Spleen (tissue), 11 donors: ENCODE data around the gene SPOP. TPM values are rescaled to one million over a fixed set of nuclear protein-coding genes. Genes with fewer than 3 reads are reported as not detected.

Experiments
- DNase-seq: peaks from one replicate; pipeline ENCODE4 v3.0.0-alpha.2; 2020
- H3K27ac ChIP-seq, 8 donors: fragments of 200-600 bp; sonication (generic) in 7 of 8; 1 replicate in 4 of 8; 2 replicates in 4 of 8; pipeline versions ENCODE4 v1.5.0 to v1.8.0; 2016 to 2021; ENCODE audit warnings: inconsistent platforms in 4 of 8, mild to moderate bottlenecking in 4 of 8, moderate library complexity in 1 of 8
- H3K27me3 ChIP-seq, 7 donors: fragments of 200-600 bp; sonication (generic) in 6 of 7; replicated peaks in 1 of 7; 1 replicate in 4 of 7; 2 replicates in 3 of 7; pipeline versions ENCODE4 v1.5.0 to v1.8.0; 2016 to 2021; ENCODE audit warnings: inconsistent platforms in 3 of 7, mild to moderate bottlenecking in 1 of 7
- H3K36me3 ChIP-seq, 6 donors: fragments of 200-600 bp; sonication (generic) in 5 of 6; 1 replicate in 4 of 6; 2 replicates in 2 of 6; pipeline versions ENCODE4 v1.5.0 to v1.8.0; 2016 to 2021; ENCODE audit warnings: inconsistent platforms in 2 of 6
- H3K4me1 ChIP-seq, 6 donors: fragments of 200-600 bp; sonication (generic) in 5 of 6; 1 replicate in 3 of 6; 2 replicates in 3 of 6; pipeline versions ENCODE4 v1.5.0 to v1.8.0; 2016 to 2021; ENCODE audit warnings: inconsistent platforms in 3 of 6
- H3K4me3 ChIP-seq, 8 donors: fragments of 200-600 bp; sonication (generic) in 7 of 8; 1 replicate in 4 of 8; 2 replicates in 4 of 8; pipeline versions ENCODE4 v1.5.0 to v1.8.0; 2016 to 2021; ENCODE audit warnings: inconsistent platforms in 4 of 8, mild to moderate bottlenecking in 4 of 8, moderate library complexity in 2 of 8
- H3K9me3 ChIP-seq, 8 donors: fragments of 200-600 bp; sonication (generic) in 7 of 8; 1 replicate in 4 of 8; 2 replicates in 4 of 8; pipeline versions ENCODE4 v1.5.0 to v1.8.0; 2016 to 2021; ENCODE audit warnings: inconsistent platforms in 4 of 8
- CTCF ChIP-seq, 11 experiments: fragments of 200-600 bp in 7 of 11; fragments of 450-650 bp in 4 of 11; sonication (generic) in 4 of 11; IDR thresholded peaks in 8 of 11; conservative IDR thresholded peaks in 3 of 11; 1 replicate in 7 of 11; 2 replicates in 4 of 11; pipeline versions ENCODE4 v1.4.0 to v1.8.0; 2016 to 2021; ENCODE audit warnings: antibody characterized with exemption in 11 of 11, inconsistent platforms in 4 of 11, mild to moderate bottlenecking in 1 of 11
- POLR2A ChIP-seq, 3 donors: fragments of 450-650 bp; IDR thresholded peaks; one replicate each; pipeline ENCODE4 v1.5.1; 2017; ENCODE audit warnings: antibody characterized with exemption in 3 of 3, mild to moderate bottlenecking in 1 of 3
- POLR2AphosphoS5 ChIP-seq, 3 donors: sonication (generic); formaldehyde crosslinking; IDR thresholded peaks; one replicate each; pipeline ENCODE4 v1.5.1; 2017; ENCODE audit warnings: antibody characterized with exemption in 3 of 3
- WGBS, 5 donors: extraction: QIAGEN DNeasy Blood & Tissue Kit in 3 of 5; methylation state at CpG; one replicate each; pipeline versions ENCODE4 v1.1.5 to v1.1.7; 2013 to 2018; 5-methylcytosine and 5-hydroxymethylcytosine counted together
- intact Hi-C: fragments of 100-400 bp; cut with DNase I; formaldehyde crosslinking; loops from one replicate; pipeline ENCODE4 v1.15.0; 2023; ENCODE audit warnings: low total_unique reads
- polyA plus RNA-seq, 3 donors: library from polyadenylated mRNA; stranded (reverse); fragments of 200-250 nt; gene quantifications; one replicate each; pipeline ENCODE4 v1.2.1, GENCODE V29; 2013
- total RNA-seq, 7 donors: library from RNA; depleted of rRNA in 3 of 7; stranded (reverse); fragments of >200 nt in 3 of 7; fragmentation: NEBNext Ultra II Directional in 4 of 7; extraction: Animal tissue kit (Norgen Biotek cat#: 25700) in 4 of 7; gene quantifications; one replicate each; pipeline versions ENCODE4 v1.1.0 to v1.2.1, GENCODE V29; 2016 to 2021
- donor health status: healthy with polysubstance abuse.
- donor health status: DM: no; HTN: no; CAD: no; lungs with moderate emphysema.
- donor health status: DM: no; HTN: no; CAD: no.
- donor health status: Bipolar disorder and iron deficiency.
- donor health status: healthy.
- donor health status: DM: no; HTN: no; CAD: no.
- donor health status: DM: yes; HTN: yes; CAD: no.

SPOP gene
- total and polyA plus RNA-seq, 10 donors = 23.7 to 86.4 (median 67.8) TPM

- H3K27ac ChIP-seq = peak overlapping the region in 3 of 8 donors; percentile 1 to 14 (median 3)
- no peak for DNase-seq
- intact Hi-C loops = no loop called here
- H3K4me1 ChIP-seq = peaks cover 0 to 39% (median 26%) of the 10 kb centered on the region in 6 donors
- H3K9me3 ChIP-seq = no peaks in the 10 kb centered on the region
- no peaks in the 10 kb centered on the region for H3K27me3 ChIP-seq
- peaks cover 0 to 100% (median 75%) of the 10 kb centered on the region in 6 donors for H3K36me3 ChIP-seq
- 55 to 83% (median 64%) methylated on average over 3 of the region's 3 CpGs for WGBS, 5 donors
- TF ChIP-seq CTCF (IDR thresholded peaks at IDR 0.05 in 8 of 11, conservative IDR thresholded peaks at IDR 0.05 in 3 of 11) (no peak), POLR2A (IDR thresholded peaks at IDR 0.05) (no peak), POLR2AphosphoS5 (IDR thresholded peaks at IDR 0.05) (no peak)
- H3K4me3 ChIP-seq = no peak overlapping the region
These were observed 59.8 kb downstream of the SPOP start for GRCh38 chr17:49618028-49618611.

DNA sequence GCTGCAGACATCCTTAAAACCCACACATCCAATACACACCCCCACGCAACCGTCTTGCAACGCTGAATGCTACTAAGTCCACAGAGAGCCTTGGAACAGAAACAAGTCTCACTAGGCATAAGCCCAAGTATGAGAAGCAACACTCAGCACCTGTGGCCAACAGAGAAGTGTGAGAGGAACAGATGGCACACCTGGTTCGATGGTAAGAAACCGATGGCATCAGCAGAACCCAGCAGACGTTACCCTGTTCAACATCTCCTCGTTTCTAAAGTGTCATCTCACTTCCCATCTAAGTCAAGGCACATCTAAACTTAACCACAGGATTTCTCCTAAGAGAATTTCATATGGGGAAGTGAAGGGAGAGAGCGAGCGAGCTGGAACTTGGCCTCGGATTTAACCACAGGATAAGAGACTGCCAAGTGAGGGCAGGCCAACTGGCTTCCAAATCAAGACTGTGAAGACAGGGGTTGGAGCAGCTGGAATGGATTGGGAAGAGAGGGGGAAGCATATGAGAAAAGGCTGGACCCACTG lies 61.2 kb downstream of the SPOP start:
- intact Hi-C loops = no loop called here
- Histone ChIP-seq H3K27me3 (no peaks in the 10 kb centered on the region), H3K4me3 (no peak overlapping the region), H3K9me3 (no peaks in the 10 kb centered on the region), H3K27ac (peak overlapping the region in 1 of 8 donors; percentile 49), H3K36me3 (peaks cover 0 to 100% (median 65%) of the 10 kb centered on the region in 6 donors), H3K4me1 (peaks cover 0 to 29% (median 22%) of the 10 kb centered on the region in 6 donors)
- WGBS, 5 donors = 49 to 74% (median 62%) methylated on average over 10 of the region's 10 CpGs
- TF ChIP-seq CTCF (IDR thresholded peaks at IDR 0.05 in 8 of 11, conservative IDR thresholded peaks at IDR 0.05 in 3 of 11) (no peak), POLR2A (IDR thresholded peaks at IDR 0.05) (no peak), POLR2AphosphoS5 (IDR thresholded peaks at IDR 0.05) (peak in 1 of 3 donors; percentile 6)
- no peak for DNase-seq

DNA sequence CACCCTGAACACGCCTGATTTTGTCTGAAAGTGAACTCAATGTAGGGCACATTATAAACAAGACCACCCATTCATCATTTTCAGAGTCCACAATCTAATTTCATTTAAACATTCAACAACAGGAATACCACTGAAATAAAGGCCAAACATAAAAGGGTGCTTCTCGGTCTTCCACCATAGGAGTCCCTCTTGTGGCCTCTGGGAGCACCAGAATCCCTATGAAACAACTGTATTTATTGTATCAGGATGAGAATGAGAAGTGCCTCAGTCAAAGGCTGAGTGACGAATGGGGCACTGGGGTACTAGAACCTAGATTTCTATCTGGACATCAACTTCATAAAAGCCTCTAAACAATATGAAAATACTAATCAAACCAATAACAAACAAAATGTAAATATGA lies 61.8 kb downstream of the SPOP start:
- Histone ChIP-seq H3K4me3 (no peak overlapping the region), H3K4me1 (peaks cover 0 to 30% (median 20%) of the 10 kb centered on the region in 6 donors), H3K27me3 (no peaks in the 10 kb centered on the region), H3K27ac (no peak overlapping the region), H3K9me3 (no peaks in the 10 kb centered on the region), H3K36me3 (peaks cover 0 to 100% (median 65%) of the 10 kb centered on the region in 6 donors)
- WGBS, 5 donors = 77 to 91% (median 87%) methylated on average over 3 of the region's 3 CpGs
- intact Hi-C loops = no loop called here
- DNase-seq = no peak
- TF ChIP-seq POLR2AphosphoS5 (IDR thresholded peaks at IDR 0.05) = no peak
- TF ChIP-seq CTCF (IDR thresholded peaks at IDR 0.05 in 8 of 11, conservative IDR thresholded peaks at IDR 0.05 in 3 of 11) = no peak
- TF ChIP-seq POLR2A (IDR thresholded peaks at IDR 0.05) = no peak

DNA sequence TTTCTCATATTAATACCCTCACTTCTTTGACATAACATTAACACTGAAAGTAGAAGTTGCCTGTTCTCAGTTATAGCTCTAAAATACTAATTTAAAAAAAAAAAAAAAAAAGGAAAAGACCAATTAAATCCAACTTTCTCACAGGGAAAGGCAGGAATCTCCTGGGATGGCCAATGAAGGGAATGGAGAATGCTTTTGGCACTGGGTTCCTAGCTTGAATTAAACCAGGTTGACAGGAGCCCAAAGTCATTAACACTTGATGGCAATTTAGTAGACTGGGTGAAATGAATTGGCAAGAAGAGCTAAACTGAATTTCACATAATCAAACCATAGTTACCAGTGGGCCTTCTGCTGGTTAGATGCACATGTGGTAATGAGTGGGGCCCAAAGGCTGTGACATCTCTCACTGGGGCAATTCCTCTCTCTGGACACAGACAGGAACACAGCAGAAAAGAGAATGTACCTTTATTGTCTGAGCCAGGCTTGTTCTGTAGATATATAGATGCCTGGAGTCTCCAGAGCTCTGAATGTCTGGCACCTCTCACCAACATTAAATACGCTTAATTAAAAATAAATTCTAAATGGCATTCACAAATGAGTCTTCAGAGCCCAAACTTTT lies 64.6 kb downstream of the SPOP start:
- H3K9me3 ChIP-seq = no peaks in the 10 kb centered on the region
- 93 to 100% (median 98%) methylated on average over 1 of the region's 1 CpG for WGBS, 5 donors
- H3K36me3 ChIP-seq = peaks cover 0 to 100% (median 64%) of the 10 kb centered on the region in 6 donors
- no peak for TF ChIP-seq POLR2AphosphoS5 (IDR thresholded peaks at IDR 0.05)
- no peak for TF ChIP-seq CTCF (IDR thresholded peaks at IDR 0.05 in 8 of 11, conservative IDR thresholded peaks at IDR 0.05 in 3 of 11)
- no peak for TF ChIP-seq POLR2A (IDR thresholded peaks at IDR 0.05)
- H3K27me3 ChIP-seq = no peaks in the 10 kb centered on the region
- no peak for DNase-seq
- no peak overlapping the region for H3K4me3 ChIP-seq
- peaks cover 0 to 25% (median 22%) of the 10 kb centered on the region in 6 donors for H3K4me1 ChIP-seq
- intact Hi-C loops = no loop called here
- no peak overlapping the region for H3K27ac ChIP-seq
